GM19238 (cell line): Measurements from ENCODE around the gene CYP27C1.
"Not testable (repeated sequence)": the region's sequence is repeated elsewhere in the genome, so short reads cannot be mapped to it uniquely, and the experiment has no call there.

Source experiments
- DNase-seq: peaks from one replicate; pipeline ENCODE4 v3.0.0; 2011; ENCODE audit warnings: low spot score; ENCODE audit not compliant: insufficient read length

The CYP27C1 gene

DNA sequence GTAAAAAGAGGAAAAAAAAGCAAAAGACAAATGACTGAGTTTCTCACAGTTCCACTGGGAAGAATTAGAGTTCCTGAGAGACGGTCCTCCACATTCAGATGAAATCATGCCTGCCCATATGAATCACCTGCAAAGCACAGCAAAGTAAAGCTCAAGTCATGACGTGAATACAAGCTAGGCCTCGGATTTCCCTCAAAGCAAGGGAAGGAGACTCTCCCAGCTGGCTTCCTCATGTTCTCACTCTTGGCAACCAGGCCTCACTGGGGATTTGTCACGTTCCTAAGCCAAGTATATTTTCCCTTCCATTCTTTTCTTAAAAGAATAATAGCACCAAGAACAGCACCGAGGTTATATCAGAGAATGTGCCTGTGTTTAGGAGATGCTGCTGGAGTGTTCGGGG lies 47.0 kb downstream of the CYP27C1 start:
- no peak for DNase-seq

- no peak for DNase-seq
Observed at GRCh38 chr2:127172306-127172705, 47.8 kb downstream of the CYP27C1 start.

DNA sequence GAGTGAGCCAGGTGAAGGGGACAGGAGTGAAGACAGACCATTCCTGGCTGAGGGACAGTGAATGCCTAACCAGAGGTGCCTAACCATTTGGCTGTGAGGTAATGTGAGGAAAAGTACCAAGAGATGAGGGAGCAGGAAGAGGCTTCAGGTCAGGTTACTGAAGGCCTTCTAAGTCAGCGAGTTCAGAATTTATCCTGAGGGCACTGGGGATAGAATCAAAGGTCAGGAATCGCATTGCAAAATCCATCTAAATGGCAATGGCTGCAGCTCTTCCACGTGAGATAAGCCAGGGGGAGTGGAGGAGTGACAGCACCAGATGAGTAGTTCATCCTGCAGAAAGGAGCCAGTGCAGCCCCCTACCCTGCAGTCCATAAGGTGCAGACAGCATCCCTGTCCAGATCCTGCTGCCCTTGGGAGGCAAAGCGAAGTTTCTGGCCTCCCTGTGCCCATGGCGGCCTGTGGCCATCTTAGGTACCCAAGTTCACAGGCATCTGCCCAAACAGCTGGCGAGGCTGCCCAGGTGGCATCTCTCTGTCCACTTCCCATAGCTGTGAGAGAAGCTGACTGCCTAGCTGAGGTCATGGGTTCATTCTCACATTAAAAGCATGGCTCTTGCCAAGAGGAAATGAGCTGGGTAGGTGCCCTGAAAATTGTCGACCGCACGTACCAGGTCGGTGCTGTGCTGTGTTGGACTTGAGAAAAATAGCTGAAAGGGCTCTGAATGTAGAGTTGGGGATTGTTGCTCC lies 49.5 kb downstream of the CYP27C1 start:
- DNase-seq: no peak

DNA sequence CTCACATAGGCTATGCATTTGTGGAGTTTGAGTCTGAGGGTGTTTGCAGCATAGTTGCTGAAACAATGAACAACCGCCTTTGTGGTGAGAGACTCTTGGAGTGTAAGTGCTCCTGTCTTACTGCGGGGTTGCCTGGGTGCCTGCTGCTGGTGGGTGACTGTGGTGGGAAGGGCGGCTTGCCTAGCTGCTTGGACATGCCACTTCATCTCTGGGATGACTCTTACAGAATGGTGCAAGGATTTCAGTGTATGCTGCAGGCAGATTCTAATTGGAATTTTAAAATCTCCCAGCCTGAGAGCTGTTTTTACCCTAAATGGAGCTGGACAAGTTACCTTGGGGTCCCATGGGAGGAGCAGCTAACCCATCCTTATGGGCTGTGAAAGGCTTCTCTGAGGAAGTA lies 50.1 kb downstream of the CYP27C1 start:
- DNase-seq: no peak

DNA sequence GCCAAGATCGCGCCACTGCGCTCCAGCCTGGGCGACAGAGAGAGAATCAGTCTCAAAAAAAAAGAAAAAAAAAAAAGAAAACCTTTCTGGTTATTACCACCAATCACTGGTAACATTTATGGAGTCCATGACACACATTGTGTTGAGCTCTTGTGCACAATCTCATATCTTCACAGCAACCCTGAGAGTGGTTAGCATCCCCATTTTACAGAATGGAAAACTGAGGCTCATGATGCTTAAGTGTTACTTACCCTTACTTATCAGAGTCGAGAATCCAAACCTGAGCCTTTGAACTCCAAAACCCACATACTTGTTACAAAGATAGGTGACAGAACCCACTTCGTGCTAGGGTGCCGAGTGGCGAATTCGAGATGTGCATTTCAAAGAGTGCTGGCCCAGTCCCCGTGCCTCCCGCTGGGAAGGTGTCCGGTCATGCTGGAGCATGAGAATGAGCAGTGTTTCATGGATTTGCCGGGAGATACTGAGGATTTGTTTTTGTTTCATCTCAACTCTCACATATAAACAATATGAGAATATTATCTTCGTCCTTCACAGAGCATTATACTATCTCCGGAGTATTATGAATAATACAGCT lies 50.9 kb downstream of the CYP27C1 start:
- no peak for DNase-seq

- DNase-seq: no peak
Observed at GRCh38 chr2:127166231-127166860, 53.8 kb downstream of the CYP27C1 start.

- DNase-seq: no peak
Observed at GRCh38 chr2:127165539-127165935, 54.6 kb downstream of the CYP27C1 start.

DNA sequence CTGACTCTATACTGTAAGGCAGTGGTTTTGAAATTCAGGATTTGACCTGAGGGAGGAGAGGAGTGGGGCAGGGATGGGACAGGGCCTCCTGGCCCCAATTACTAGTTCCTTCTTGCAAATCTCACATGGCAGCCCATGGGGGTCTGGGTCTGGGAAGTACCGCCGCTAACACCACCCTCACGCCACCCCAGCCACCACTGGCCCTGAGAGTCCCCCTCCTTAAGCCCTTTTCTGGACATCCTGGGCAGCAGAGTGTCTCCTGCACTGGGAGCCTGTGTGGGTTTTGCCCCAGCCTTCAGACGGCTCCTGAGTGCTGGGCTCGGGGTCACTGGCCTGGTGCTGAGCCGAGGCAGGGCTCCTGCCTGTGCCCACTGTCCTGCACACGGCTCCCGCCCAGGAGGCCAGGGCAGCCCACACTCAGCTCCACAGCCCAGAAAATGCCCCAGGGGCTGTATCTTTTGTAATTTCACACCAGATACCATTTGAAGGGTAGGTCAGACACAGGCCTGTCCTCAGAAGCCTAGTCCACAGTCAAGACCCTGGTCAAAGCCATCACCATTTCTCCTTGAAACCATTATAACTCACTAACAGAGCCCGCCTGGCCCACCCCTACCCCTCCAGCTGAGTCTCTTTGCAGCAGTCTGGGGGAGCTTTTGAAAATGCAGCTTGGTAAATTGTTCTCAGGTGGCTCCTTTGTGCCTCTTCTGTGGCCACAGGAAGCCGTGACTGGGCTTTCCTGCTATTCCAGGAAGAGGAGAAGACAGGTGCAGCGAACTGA lies 55.1 kb downstream of the CYP27C1 start:
- no peak for DNase-seq

GRCh38 chr2:127163921-127164320 lies 56.2 kb downstream of the CYP27C1 start:
- DNase-seq: no peak

DNA sequence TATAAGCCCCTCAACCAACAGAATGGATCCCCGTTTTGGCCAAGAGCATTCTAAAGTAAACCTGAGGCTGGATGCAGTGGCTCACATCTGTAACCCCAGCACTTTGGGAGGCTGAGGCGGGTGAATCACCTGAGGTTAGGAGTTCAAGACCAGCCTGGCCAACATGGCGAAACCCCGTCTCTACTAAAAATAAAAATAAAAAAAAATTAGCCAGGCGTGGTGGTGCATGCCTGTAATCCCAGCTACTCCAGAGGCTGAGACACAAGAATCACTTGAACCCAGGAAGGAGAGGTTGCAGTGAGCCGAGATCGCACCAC lies 57.1 kb downstream of the CYP27C1 start:
- DNase-seq: not testable (repeated sequence)

GRCh38 chr2:127162261-127163089 lies 57.6 kb downstream of the CYP27C1 start:
- no peak for DNase-seq

DNA sequence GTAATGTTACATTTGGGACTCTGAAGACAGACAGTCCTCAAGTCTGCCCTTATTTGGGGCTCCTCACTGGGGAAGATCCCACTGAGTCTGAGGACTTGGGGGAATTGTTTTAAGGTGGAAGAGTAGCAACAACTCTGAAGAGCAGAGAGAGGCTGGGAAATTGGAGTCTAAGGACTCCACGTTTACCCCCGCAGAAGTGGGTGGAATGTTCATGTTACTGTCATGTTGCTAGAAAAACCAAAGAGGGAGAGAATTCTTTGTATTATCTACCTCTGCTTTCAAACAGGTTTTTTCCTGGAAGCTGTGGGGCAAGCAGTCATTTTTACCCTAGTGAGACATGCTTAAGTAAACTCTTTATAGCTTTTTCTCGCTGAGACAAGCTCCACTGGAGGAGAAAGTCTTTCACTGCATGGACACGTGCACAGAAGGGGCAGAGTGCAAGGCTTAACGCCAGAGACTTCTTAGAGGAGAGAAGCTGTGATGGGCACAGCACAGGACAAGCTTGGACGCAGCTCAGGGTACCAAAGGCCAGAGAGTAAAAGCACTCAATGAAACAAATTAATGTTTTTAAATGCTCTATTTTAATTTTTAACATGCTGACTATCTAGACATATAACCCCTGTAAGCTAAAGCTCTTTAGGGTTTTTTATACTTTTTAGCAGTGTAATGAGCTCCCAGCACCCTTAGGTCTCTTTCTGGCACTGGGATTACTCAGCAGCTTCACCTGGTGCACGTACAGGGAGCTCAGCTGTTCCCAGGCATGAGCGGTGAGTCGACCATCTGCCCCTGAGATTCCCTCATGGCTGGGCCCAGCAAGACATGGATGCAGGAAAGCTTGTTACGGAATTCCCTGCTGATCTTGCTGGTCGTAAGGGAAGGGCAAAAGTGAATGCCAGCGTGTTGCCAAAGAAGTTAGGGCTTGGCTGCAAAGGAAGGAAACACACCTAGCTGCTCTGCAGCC lies 58.6 kb downstream of the CYP27C1 start:
- DNase-seq: no peak

- no peak for DNase-seq
Observed at GRCh38 chr2:127160676-127161075, 59.4 kb downstream of the CYP27C1 start.

GRCh38 chr2:127159543-127159942 lies 60.6 kb downstream of the CYP27C1 start:
- no peak for DNase-seq

- DNase-seq: no peak
Observed at GRCh38 chr2:127158614-127159290, 61.3 kb downstream of the CYP27C1 start.

GRCh38 chr2:127157651-127158485 lies 62.2 kb downstream of the CYP27C1 start:
- DNase-seq: no peak

DNA sequence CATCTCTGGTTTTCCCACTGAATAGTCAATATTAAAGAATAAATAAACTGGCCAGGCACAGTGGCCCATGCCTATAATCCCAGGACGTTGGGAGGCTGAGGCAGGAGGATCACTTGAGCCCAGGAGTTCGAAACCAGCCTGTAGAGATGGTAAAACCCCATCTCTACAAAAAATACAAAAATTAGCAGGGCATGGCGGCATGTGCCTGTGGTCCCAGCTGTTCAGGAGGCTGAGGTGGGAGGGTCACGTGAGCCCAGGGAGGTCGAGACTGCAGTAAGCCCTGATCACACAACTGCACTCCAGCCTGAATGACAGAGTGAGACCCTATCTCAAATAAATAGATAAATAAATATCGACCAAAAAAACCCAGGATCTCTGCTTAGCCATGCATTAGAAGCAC lies 63.0 kb downstream of the CYP27C1 start:
- no peak for DNase-seq

DNA sequence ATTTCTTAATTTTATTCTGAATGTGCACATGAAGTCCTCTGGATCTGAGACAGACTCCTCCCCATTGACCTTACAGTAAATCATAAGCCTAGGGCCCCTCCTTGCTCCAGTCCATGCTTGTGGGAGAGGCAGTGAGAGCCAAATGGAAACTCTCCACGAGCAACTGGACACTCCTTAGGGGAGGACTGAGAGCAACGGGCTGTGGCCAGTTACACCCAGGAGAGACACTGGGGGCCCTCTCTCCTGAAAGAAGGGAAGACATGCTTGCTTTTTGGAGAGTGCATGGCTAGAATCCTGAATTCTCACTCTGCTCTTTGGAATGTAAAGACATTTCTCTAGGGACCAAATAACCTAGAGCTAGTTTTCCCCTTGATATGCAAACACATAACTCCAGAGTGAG lies 64.2 kb downstream of the CYP27C1 start:
- no peak for DNase-seq
